Stimulated activated CD8-positive, alpha-beta memory T cell treated with anti-CD3 and anti-CD28 coated beads, Interleukin-15, amount 100 ng/mL, for 1 hour (primary cell): ENCODE measurements around the gene AFF1.
"Not testable (repeated sequence)": the region's sequence is repeated elsewhere in the genome, so short reads cannot be mapped to it uniquely, and the experiment has no call there.

Experiments
- DNase-seq: peaks from one replicate; pipeline ENCODE4 v3.0.0-alpha.2; 2020; ENCODE audit warnings: low read depth

The AFF1 gene

GRCh38 chr4:86978709-86979108 lies 43.9 kb downstream of the AFF1 start:
- DNase-seq, result no peak

DNA sequence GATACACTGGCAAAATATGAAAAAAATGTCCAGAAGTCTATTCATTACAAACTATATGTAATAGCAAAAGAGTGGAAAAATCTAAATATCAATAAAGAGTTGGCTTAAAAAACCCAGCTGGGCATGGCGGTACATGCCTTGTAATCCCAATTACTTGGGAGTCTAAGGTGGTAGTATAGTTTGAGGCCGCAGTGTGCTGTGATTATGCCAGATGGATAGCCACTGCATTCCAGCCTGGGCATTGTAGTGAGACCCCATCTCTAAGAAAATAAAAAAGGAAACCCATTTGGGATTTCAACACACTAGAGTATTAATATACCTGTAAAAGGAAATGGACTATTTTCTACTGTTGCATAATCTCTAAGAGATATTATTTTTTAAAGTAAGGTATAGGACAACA lies 45.4 kb downstream of the AFF1 start:
- no peak for DNase-seq

GRCh38 chr4:86981789-86982188 lies 47.0 kb downstream of the AFF1 start:
- DNase-seq, result no peak

- not testable (repeated sequence) for DNase-seq
Measured at GRCh38 chr4:86985852-86986251, 51.0 kb downstream of the AFF1 start.

DNA sequence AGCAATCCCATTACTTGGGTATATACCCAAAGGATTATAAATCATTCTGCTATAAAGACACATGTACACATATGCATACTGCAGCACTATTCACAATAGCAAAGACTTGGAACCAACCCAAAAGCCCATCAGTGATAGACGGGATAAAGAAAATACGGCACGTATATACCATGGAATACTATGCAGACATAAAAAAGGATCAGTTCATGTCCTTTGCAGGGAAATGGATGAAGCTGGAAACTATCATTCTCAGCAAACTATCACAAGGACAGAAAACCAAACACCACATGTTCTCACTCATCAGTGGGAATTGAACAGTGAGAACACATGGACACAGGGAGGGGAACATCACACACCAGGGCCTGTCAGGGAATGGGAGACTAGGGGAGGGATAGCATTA lies 54.8 kb downstream of the AFF1 start:
- not testable (repeated sequence) for DNase-seq

DNA sequence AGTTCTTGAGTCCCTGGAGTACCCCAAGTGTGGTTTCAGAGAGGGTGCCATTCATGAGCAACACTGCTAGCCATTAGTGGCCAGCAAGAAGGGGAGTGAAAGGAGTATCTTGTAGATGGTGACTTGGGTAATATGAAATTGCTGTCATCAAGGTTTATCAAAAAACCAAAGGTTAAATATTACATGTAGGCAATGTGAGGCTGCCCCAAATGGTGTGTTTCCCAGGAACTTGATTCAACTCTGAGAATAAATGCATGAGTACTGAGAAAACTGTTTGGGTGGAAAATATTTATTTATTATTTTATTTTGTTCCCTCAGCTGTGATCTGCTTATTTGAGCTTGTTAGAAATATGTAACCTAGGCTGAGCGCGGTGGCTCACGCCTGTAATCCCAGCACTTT lies 55.7 kb downstream of the AFF1 start:
- no peak for DNase-seq

- no peak for DNase-seq
Measured at GRCh38 chr4:86991994-86992393, 57.2 kb downstream of the AFF1 start.

DNA sequence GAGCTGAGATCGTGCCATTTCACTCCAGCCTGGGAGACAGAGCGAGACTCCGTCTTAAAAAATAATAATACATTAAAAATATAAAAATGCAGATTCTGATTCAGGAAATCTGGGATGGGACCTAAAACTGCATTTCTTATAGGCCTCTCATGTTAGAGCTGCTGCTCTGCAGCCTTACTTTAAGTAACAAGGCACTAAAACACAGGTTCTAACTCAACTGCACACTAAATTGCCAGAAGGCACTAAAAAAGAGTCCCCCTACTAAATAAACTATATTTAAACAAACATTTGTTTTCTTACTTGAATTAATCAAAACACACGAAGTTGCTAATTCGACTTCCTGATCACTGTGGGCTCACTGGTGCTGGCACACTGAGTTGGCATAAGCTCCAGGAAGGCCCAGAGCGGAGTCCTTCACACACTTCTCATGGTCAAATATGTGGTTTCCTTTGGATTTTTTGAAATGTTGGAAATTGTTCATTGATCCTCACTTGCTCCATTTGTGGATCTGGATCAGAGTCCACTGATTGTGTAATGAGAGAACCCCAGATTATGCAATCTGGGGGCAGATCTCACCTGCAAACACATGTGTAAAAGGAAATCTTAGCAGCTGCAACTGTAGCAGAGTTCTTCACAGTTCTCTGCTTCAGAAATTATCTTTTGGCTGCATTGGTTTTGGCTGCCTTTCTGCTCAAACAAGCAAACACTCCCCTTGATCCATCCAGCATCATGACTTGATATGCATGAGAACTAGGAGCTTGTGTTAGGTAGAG lies 59.3 kb downstream of the AFF1 start:
- DNase-seq, result no peak

GRCh38 chr4:86994686-86995085 lies 59.9 kb downstream of the AFF1 start:
- no peak for DNase-seq

DNA sequence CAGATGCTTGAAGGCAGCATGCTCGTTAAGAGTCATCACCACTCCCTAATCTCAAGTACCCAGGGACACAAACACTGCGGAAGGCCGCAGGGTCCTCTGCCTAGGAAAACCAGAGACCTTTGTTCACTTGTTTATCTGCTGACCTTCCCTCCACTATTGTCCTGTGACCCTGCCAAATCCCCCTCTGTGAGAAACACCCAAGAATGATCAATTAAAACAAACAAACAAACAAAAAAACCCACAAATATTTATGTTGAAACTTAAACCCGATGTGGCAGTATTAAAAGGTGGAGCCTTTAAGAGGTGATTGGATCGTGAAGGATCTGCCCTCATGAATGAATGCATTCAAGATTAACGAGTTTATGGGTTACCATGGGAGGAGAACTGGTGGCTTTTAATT lies 61.7 kb downstream of the AFF1 start:
- DNase-seq, result not testable (repeated sequence)

GRCh38 chr4:86999136-86999643 lies 64.4 kb downstream of the AFF1 start:
- DNase-seq, result no peak

GRCh38 chr4:87002682-87003043 lies 67.9 kb downstream of the AFF1 start:
- no peak for DNase-seq

- DNase-seq, result no peak
Measured at GRCh38 chr4:87003266-87003665, 68.5 kb downstream of the AFF1 start.

- DNase-seq, result no peak
Measured at GRCh38 chr4:87005369-87005689, 70.5 kb downstream of the AFF1 start.

DNA sequence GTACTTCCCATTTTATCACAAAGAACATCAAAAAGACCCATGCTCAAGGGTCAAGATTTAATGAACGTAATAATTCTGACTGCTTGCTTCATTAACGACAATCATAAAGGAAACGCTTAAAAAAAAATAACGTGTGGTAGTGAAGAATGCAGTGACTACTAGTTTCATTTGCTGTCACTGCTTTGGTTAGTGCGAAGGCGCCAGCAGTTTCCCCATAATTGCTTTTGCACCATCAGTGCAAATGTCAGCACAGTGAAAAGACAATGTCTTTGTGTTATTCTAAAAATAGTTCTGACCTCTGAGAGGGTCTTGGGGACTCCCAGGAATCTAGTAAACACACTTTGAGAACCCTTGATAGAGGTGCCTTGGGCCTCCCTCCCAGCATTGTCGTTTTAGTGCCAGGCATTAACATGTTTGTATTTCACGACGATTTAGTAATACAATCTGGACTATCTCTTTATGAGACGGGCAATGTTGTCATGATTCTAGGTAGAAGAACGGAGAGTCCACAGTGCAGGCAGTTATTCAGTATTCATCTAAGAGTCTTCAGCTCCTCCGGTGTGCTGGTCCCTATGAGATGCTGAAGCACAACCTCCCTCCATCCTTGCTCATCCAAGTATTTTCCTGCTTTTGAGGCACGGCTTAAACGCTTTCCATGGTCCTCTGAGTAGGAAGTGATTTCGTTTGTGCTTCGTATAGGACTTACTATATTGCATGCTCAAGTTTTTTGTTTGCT lies 71.0 kb downstream of the AFF1 start:
- DNase-seq, result no peak

DNA sequence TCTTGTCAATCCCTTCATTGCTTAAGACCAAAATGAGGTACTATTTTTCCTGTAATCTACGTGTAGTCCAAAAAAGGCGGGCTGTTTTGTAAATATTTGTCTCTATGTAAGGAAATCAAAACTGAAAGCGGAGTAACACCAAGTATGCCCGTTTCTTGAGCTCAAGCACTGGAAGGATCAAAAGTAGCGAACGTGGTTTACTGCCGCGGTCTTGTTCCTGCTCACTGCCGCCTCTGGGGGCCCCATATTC lies 71.5 kb downstream of the AFF1 start:
- no peak for DNase-seq

- DNase-seq, result peak; percentile 78
Measured at GRCh38 chr4:87006676-87007527, 72.1 kb downstream of the AFF1 start.

DNA sequence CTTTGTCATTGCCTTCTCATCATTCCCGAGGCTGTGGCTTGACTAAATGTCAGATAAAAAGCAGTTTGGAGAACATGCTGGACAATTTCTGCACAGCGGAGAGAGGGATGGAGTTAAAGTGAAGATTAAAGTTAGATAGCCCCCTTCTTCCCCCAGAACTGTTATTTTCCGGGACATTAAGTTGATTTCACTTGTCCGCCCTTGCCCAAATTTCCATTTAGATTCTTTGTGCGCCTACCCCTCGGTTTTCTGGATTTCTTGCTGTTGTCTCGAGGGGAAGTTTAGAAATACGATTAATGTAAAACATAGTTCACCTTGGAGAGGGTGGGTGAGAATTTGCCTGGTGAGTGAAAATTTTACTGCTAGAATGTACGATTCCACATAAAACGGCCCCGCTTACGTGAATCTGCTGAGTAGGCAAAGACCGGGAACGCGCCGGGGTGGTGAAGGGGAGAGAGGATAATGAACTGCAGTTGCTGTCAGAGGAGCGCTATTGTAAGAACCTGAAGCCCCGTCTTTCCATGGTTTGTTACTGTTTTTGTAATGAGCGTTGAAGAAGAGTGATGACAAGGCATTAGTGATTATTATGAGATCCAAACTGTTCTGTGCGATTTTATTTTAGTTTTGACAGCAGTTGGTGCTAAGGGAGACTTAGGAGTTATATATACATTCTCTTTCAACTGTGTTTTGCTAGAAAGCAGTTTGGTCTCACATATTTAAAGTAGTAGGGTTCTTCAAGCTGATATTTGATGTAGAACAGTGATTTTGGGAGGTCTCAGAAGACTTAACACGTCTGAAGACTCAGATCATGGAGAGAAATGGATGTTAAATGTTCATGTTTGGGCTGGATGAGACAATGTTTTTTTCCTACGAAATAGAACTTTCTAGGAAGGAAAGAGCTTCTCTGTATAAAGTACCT lies 73.0 kb downstream of the AFF1 start:
- peak; percentile 5 for DNase-seq

- no peak for DNase-seq
Measured at GRCh38 chr4:87009095-87009648, 74.4 kb downstream of the AFF1 start.

GRCh38 chr4:87010192-87010591 lies 75.4 kb downstream of the AFF1 start:
- no peak for DNase-seq

- no peak for DNase-seq
Measured at GRCh38 chr4:87011340-87012034, 76.7 kb downstream of the AFF1 start.
